Liver (tissue), 3 donors: Measurements from ENCODE around the gene DHPS.

Source experiments
- FOXA1 ChIP-seq: IDR thresholded peaks from 2 replicates; pipeline ENCODE4 v1.6.1; 2016; ENCODE audit warnings: antibody characterized with exemption
- GABPA ChIP-seq, 2 donors: IDR thresholded peaks in 1 of 2; conservative IDR thresholded peaks in 1 of 2; 2 replicates each; pipeline ENCODE4 v1.6.1; 2016; ENCODE audit warnings: antibody characterized with exemption in 2 of 2, mild to moderate bottlenecking in 1 of 2, moderate library complexity in 1 of 2
- JUND ChIP-seq, 2 donors: IDR thresholded peaks; 2 replicates each; pipeline ENCODE4 v1.6.1; 2016; ENCODE audit warnings: antibody characterized with exemption in 2 of 2
- SP1 ChIP-seq: IDR thresholded peaks from 2 replicates; pipeline ENCODE4 v1.6.1; 2018; ENCODE audit warnings: antibody characterized with exemption, mild to moderate bottlenecking
- TAF1 ChIP-seq: conservative IDR thresholded peaks from 2 replicates; pipeline ENCODE4 v1.6.1; 2016; ENCODE audit warnings: antibody characterized with exemption, mild to moderate bottlenecking
- YY1 ChIP-seq: IDR thresholded peaks from 2 replicates; pipeline ENCODE4 v1.6.1; 2016; ENCODE audit warnings: antibody characterized with exemption, mild to moderate bottlenecking
- TF ChIP-seq, protein P1 (sequence below): IDR thresholded peaks from 2 replicates; pipeline ENCODE4 v1.6.1; 2016; ENCODE audit warnings: antibody characterized with exemption
- TF ChIP-seq, protein P2 (sequence below): fragments of 150-350 bp; IDR thresholded peaks from 2 replicates; pipeline ENCODE4 v1.5.1; 2017; ENCODE audit warnings: improper control_type of control experiment, low read depth, low read length; ENCODE audit not compliant: missing input control
- TF ChIP-seq, protein P3 (sequence below): IDR thresholded peaks from 2 replicates; pipeline ENCODE4 v1.6.1; 2016; ENCODE audit warnings: antibody characterized with exemption, mild to moderate bottlenecking
- TF ChIP-seq, protein P4 (sequence below): IDR thresholded peaks from 2 replicates; pipeline ENCODE4 v1.6.1; 2016; ENCODE audit warnings: antibody characterized with exemption
- donor health status: healthy.
- donor health status: healthy.

DNA sequence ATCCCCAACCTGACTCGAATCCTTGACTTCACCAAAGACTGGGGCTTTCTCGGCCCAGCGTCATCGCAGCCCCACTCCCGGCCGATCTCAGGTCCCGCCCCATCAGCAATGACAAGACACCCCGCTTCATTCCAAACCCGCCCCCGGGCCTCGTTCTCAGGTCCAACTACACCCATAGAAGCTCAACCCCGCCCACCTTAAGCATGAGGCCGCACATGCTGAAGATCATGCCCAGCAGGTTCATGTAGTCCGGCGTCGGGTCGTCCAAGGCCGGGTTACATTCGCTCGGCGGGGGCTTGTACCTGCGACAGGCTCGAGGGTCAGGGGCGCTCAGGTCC, 12.8 kb downstream of the DHPS start:
- TF ChIP-seq, protein P1, sequence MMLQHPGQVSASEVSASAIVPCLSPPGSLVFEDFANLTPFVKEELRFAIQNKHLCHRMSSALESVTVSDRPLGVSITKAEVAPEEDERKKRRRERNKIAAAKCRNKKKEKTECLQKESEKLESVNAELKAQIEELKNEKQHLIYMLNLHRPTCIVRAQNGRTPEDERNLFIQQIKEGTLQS = no peak
- TF ChIP-seq, protein P2, sequence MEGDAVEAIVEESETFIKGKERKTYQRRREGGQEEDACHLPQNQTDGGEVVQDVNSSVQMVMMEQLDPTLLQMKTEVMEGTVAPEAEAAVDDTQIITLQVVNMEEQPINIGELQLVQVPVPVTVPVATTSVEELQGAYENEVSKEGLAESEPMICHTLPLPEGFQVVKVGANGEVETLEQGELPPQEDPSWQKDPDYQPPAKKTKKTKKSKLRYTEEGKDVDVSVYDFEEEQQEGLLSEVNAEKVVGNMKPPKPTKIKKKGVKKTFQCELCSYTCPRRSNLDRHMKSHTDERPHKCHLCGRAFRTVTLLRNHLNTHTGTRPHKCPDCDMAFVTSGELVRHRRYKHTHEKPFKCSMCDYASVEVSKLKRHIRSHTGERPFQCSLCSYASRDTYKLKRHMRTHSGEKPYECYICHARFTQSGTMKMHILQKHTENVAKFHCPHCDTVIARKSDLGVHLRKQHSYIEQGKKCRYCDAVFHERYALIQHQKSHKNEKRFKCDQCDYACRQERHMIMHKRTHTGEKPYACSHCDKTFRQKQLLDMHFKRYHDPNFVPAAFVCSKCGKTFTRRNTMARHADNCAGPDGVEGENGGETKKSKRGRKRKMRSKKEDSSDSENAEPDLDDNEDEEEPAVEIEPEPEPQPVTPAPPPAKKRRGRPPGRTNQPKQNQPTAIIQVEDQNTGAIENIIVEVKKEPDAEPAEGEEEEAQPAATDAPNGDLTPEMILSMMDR = no peak
- TF ChIP-seq JUND (IDR thresholded peaks at IDR 0.05) (no peak), YY1 (no peak), FOXA1 (no peak), GABPA (IDR thresholded peaks at IDR 0.05 in 1 of 2, conservative IDR thresholded peaks at IDR 0.05 in 1 of 2) (no peak), TAF1 (no peak), SP1 (no peak)
- TF ChIP-seq, protein P3, sequence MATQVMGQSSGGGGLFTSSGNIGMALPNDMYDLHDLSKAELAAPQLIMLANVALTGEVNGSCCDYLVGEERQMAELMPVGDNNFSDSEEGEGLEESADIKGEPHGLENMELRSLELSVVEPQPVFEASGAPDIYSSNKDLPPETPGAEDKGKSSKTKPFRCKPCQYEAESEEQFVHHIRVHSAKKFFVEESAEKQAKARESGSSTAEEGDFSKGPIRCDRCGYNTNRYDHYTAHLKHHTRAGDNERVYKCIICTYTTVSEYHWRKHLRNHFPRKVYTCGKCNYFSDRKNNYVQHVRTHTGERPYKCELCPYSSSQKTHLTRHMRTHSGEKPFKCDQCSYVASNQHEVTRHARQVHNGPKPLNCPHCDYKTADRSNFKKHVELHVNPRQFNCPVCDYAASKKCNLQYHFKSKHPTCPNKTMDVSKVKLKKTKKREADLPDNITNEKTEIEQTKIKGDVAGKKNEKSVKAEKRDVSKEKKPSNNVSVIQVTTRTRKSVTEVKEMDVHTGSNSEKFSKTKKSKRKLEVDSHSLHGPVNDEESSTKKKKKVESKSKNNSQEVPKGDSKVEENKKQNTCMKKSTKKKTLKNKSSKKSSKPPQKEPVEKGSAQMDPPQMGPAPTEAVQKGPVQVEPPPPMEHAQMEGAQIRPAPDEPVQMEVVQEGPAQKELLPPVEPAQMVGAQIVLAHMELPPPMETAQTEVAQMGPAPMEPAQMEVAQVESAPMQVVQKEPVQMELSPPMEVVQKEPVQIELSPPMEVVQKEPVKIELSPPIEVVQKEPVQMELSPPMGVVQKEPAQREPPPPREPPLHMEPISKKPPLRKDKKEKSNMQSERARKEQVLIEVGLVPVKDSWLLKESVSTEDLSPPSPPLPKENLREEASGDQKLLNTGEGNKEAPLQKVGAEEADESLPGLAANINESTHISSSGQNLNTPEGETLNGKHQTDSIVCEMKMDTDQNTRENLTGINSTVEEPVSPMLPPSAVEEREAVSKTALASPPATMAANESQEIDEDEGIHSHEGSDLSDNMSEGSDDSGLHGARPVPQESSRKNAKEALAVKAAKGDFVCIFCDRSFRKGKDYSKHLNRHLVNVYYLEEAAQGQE = no peak
- TF ChIP-seq, protein P4, sequence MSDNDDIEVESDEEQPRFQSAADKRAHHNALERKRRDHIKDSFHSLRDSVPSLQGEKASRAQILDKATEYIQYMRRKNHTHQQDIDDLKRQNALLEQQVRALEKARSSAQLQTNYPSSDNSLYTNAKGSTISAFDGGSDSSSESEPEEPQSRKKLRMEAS = no peak
